GM19099 (cell line): ENCODE measurements around the gene HSCB.
A peak's percentile ranks its signal among the peaks of the same experiment; 100 is the strongest.

ENCODE experiments used
- POLR2A ChIP-seq: IDR thresholded peaks from 3 replicates; pipeline ENCODE4 v1.6.1; 2011; ENCODE audit warnings: low read depth; ENCODE audit not compliant: insufficient read length; ENCODE audit errors: extremely low read depth

The HSCB gene

GRCh38 chr22:28795932-28796856 lies 54.4 kb downstream of the HSCB start:
- peak; percentile 21 for TF ChIP-seq POLR2A

- peak; percentile 51 for TF ChIP-seq POLR2A
These were observed 57.2 kb downstream of the HSCB start for GRCh38 chr22:28798810-28799605.

GRCh38 chr22:28799606-28800307 lies 57.9 kb downstream of the HSCB start:
- no peak for TF ChIP-seq POLR2A

GRCh38 chr22:28800308-28801041 lies 58.6 kb downstream of the HSCB start, which contains the start of gene XBP1:
XBP1 (minus strand) TSS chr22:28800569.
- TF ChIP-seq POLR2A = peak; percentile 97

- no peak for TF ChIP-seq POLR2A
These were observed 60.2 kb downstream of the HSCB start for GRCh38 chr22:28801845-28802594.

GRCh38 chr22:28802595-28803123 lies 60.8 kb downstream of the HSCB start:
- no peak for TF ChIP-seq POLR2A
